NCI-H524 treated with DMSO at 0.1 percent for 48 hours (cell line): Measurements from ENCODE around the gene SND1.

Experiments used
- DNase-seq: peaks from one replicate; lab custom pipeline; 2025; lab: John Stamatoyannopoulos, UW

The SND1 gene

GRCh38 chr7:128139406-128139805 lies 487.4 kb downstream of the SND1 start:
- no peak for DNase-seq

GRCh38 chr7:128141683-128142195 lies 489.7 kb downstream of the SND1 start:
- no peak for DNase-seq
